ENCODE results near the gene FGF14. TPM values are rescaled to one million over a fixed set of nuclear protein-coding genes. Genes with fewer than 3 reads are reported as not detected.

The FGF14 gene
- total RNA-seq, 4 donors from 2014 or later, result 0.04 to 1.4 (median 0.38) TPM

GRCh38 chr13:102359264-102359663 lies 42.6 kb downstream of the FGF14 start:
- no peak for DNase-seq
- Histone ChIP-seq H3K4me1 (no peaks in the 10 kb centered on the region), H3K36me3 (no peaks in the 10 kb centered on the region), H3K27me3 (no peaks in the 10 kb centered on the region), H3K27ac (no peak overlapping the region), H3K9me3 (no peaks in the 10 kb centered on the region), H3K4me3 (replicated peaks in 1 of 3) (no peak overlapping the region)
- no peak for TF ChIP-seq POLR2A (IDR thresholded peaks at IDR 0.05)
- no peak for TF ChIP-seq CTCF (IDR thresholded peaks at IDR 0.05)
- intact Hi-C loops (cut with DNase I), result no loop called here
- WGBS, 2 donors, result 94 to 98% methylated on average over 2 of the region's 2 CpGs

- TF ChIP-seq POLR2A (IDR thresholded peaks at IDR 0.05), result no peak
- TF ChIP-seq CTCF (IDR thresholded peaks at IDR 0.05), result no peak
- no peaks in the 10 kb centered on the region for H3K4me1 ChIP-seq
- H3K27ac ChIP-seq, result no peak overlapping the region
- no peaks in the 10 kb centered on the region for H3K9me3 ChIP-seq
- intact Hi-C loops (cut with DNase I), result no loop called here
- no peak for DNase-seq
- no peak overlapping the region for H3K4me3 ChIP-seq (replicated peaks in 1 of 3)
- H3K36me3 ChIP-seq, result no peaks in the 10 kb centered on the region
- no peaks in the 10 kb centered on the region for H3K27me3 ChIP-seq
- 89 to 90% methylated on average over 3 of the region's 3 CpGs for WGBS, 2 donors
These were observed 46.6 kb downstream of the FGF14 start for GRCh38 chr13:102355251-102355650.

GRCh38 chr13:102354011-102354410 lies 47.8 kb downstream of the FGF14 start:
- Histone ChIP-seq H3K4me1 (no peaks in the 10 kb centered on the region), H3K9me3 (no peaks in the 10 kb centered on the region), H3K27ac (no peak overlapping the region), H3K4me3 (replicated peaks in 1 of 3) (no peak overlapping the region), H3K36me3 (no peaks in the 10 kb centered on the region), H3K27me3 (no peaks in the 10 kb centered on the region)
- TF ChIP-seq POLR2A (IDR thresholded peaks at IDR 0.05), result no peak
- no peak for TF ChIP-seq CTCF (IDR thresholded peaks at IDR 0.05)
- DNase-seq, result no peak
- WGBS, 2 donors, result 59 to 74% methylated on average over 1 of the region's 1 CpG
- intact Hi-C loops (cut with DNase I), result no loop called here

- H3K4me3 ChIP-seq (replicated peaks in 1 of 3), result no peak overlapping the region
- no peaks in the 10 kb centered on the region for H3K9me3 ChIP-seq
- H3K27me3 ChIP-seq, result no peaks in the 10 kb centered on the region
- intact Hi-C loops (cut with DNase I), result no loop called here
- H3K4me1 ChIP-seq, result no peaks in the 10 kb centered on the region
- DNase-seq, result no peak
- H3K27ac ChIP-seq, result no peak overlapping the region
- TF ChIP-seq CTCF (IDR thresholded peaks at IDR 0.05) (no peak), POLR2A (IDR thresholded peaks at IDR 0.05) (no peak)
- no peaks in the 10 kb centered on the region for H3K36me3 ChIP-seq
- 84 to 89% methylated on average over 5 of the region's 5 CpGs for WGBS, 2 donors
These were observed 50.3 kb downstream of the FGF14 start for GRCh38 chr13:102351521-102351920.

GRCh38 chr13:102347490-102347889 lies 54.4 kb downstream of the FGF14 start:
- TF ChIP-seq POLR2A (IDR thresholded peaks at IDR 0.05) (no peak), CTCF (IDR thresholded peaks at IDR 0.05) (no peak)
- intact Hi-C loops (cut with DNase I), result no loop called here
- 72 to 81% methylated on average over 7 of the region's 7 CpGs for WGBS, 2 donors
- Histone ChIP-seq H3K4me3 (replicated peaks in 1 of 3) (no peak overlapping the region), H3K36me3 (no peaks in the 10 kb centered on the region), H3K27ac (no peak overlapping the region), H3K27me3 (no peaks in the 10 kb centered on the region), H3K9me3 (no peaks in the 10 kb centered on the region), H3K4me1 (no peaks in the 10 kb centered on the region)
- DNase-seq, result no peak
